ENCODE measurements around the gene PRKCA. TPM values are rescaled to one million over a fixed set of nuclear protein-coding genes. Genes with fewer than 3 reads are reported as not detected.
A peak's percentile ranks its signal among the peaks of the same experiment; 100 is the strongest.

Gene PRKCA
- total and polyA plus RNA-seq, 10 of the 15 experiments (the other 5 are each of a cell fraction or from before 2014, with no cell fraction given) = 0.11 to 14.6 (median 0.72) TPM

DNA sequence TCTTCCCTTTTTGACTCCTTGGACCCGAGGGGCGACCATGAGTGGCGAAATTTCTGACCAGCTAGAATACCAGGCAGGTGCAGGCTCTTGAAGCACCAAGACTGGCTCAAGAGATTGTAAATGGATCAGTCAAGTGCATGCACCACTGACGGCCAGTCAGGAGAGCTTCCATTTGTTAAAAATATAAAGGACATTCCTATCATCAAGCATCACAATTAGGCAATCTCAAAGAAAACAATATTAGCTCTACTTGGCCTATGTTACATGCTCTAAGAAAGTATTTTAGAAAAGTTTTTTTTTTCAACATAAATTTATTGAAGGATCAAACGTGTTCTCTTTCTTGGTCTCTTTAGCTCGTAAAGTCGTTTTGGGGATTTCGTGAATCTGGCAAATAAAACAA, 1.5 kb upstream of the PRKCA start:
- SMC1A ChIA-PET (ENCODE audit: uncharacterized antibody, unreplicated experiment) = interaction anchor here (0.7 to 2.3 kb wide), 8 partner anchors 10 to 327 kb away, joined by 3 to 6 read pairs (median 4); no protein-coding TSS in a partner anchor
- no peak for FAIRE-seq

More for the DNA sequence above, 1.5 kb upstream of the PRKCA start:
- in situ Hi-C loops (cut with MboI) = no loop called here
- no peaks in the 10 kb centered on the region for H4K20me1 ChIP-seq (ENCODE audit: control insufficient read depth, insufficient read depth)
- H3K27me3 ChIP-seq (replicated peaks in 1 of 2; ENCODE audit: control insufficient read depth in 2 of 2, insufficient read depth in 2 of 2, low read length in 1 of 2) = peaks cover 0 to 11% of the 10 kb centered on the region in 2 experiments; a peak in 2 of 4 replicates
- TF ChIP-seq, protein P1, sequence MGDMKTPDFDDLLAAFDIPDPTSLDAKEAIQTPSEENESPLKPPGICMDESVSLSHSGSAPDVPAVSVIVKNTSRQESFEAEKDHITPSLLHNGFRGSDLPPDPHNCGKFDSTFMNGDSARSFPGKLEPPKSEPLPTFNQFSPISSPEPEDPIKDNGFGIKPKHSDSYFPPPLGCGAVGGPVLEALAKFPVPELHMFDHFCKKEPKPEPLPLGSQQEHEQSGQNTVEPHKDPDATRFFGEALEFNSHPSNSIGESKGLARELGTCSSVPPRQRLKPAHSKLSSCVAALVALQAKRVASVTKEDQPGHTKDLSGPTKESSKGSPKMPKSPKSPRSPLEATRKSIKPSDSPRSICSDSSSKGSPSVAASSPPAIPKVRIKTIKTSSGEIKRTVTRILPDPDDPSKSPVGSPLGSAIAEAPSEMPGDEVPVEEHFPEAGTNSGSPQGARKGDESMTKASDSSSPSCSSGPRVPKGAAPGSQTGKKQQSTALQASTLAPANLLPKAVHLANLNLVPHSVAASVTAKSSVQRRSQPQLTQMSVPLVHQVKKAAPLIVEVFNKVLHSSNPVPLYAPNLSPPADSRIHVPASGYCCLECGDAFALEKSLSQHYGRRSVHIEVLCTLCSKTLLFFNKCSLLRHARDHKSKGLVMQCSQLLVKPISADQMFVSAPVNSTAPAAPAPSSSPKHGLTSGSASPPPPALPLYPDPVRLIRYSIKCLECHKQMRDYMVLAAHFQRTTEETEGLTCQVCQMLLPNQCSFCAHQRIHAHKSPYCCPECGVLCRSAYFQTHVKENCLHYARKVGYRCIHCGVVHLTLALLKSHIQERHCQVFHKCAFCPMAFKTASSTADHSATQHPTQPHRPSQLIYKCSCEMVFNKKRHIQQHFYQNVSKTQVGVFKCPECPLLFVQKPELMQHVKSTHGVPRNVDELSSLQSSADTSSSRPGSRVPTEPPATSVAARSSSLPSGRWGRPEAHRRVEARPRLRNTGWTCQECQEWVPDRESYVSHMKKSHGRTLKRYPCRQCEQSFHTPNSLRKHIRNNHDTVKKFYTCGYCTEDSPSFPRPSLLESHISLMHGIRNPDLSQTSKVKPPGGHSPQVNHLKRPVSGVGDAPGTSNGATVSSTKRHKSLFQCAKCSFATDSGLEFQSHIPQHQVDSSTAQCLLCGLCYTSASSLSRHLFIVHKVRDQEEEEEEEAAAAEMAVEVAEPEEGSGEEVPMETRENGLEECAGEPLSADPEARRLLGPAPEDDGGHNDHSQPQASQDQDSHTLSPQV (IDR thresholded peaks at IDR 0.05) = no peak
- peak; percentile 8; the same call in 1 of the 2 replicates for TF ChIP-seq BMI1 (IDR thresholded peaks at IDR 0.05; ENCODE audit: borderline replicate concordance)
- H3K4me3 ChIP-seq = no peak overlapping the region
- no peaks in the 10 kb centered on the region for H3K36me3 ChIP-seq (ENCODE audit: control insufficient read depth in 2 of 2, insufficient read depth in 2 of 2, low read length in 1 of 2)
- ChIA-PET RAD21 (ENCODE audit: unreplicated experiment) (interaction anchor here (0.9 to 1.1 kb wide), 2 partner anchors 102 to 123 kb away, joined by 3 to 4 read pairs; no protein-coding TSS in a partner anchor), CTCF (interaction anchor here (0.6 to 1.3 kb wide), 3 partner anchors 45 to 522 kb away, joined by 3 to 4 read pairs (median 3); no protein-coding TSS in a partner anchor), POLR2A (interaction anchor here (0.5 to 1.5 kb wide), 4 partner anchors 17 to 326 kb away, joined by 3 to 4 read pairs (median 4); no protein-coding TSS in a partner anchor)
- no TSS peak for BruUV-seq (replicated peaks)
- no peak overlapping the region for H3K9ac ChIP-seq (ENCODE audit: control insufficient read depth, insufficient read depth, low read length)
- intact Hi-C loops (cut with micrococcal nuclease; ENCODE audit: unreplicated experiment) = loop anchor here (5.0 kb wide), 2 partner anchors 126 to 371 kb away; no protein-coding TSS in a partner anchor
- no peaks in the 10 kb centered on the region for H3K79me2 ChIP-seq (ENCODE audit: control insufficient read depth, insufficient read depth, low read length)
- no peak overlapping the region for H2AFZ ChIP-seq (ENCODE audit: control insufficient read depth, low read depth, low read length)
- no peak for DNase-seq (ENCODE audit: low read depth, low spot score)
- H3K4me1 ChIP-seq (ENCODE audit: control insufficient read depth, insufficient read depth, low read length) = no peaks in the 10 kb centered on the region
- 7% methylated on average over 8 of the region's 8 CpGs for WGBS (ENCODE audit: insufficient coverage, insufficient replicate concordance, low lambda C conversion rate, missing lambda C conversion rate)
- no peak overlapping the region for H3K4me2 ChIP-seq (ENCODE audit: control insufficient read depth, insufficient read depth)
- H3K27ac ChIP-seq (ENCODE audit: control insufficient read depth, insufficient read depth) = no peak overlapping the region
- no peaks in the 10 kb centered on the region for H3K9me3 ChIP-seq (replicated peaks; ENCODE audit: control insufficient read depth, insufficient read depth, low read length)
- ATAC-seq = no peak

All from GM12878 (cell line).